Activated T-cell treated with anti-CD3 and anti-CD28 coated beads, Interleukin-2, amount 50 U/mL, for 24 hours (primary cell): ENCODE measurements around the gene PSKH1.
A peak's percentile ranks its signal among the peaks of the same experiment; 100 is the strongest.

Source experiments
- DNase-seq: peaks from one replicate; pipeline ENCODE4 v3.0.0-alpha.2; 2020
- H3K27ac Mint-ChIP-seq: 2 replicates; pipeline ENCODE4 v1.8.0; 2020; ENCODE audit warnings: mild to moderate bottlenecking, mixed read lengths
- H3K27me3 Mint-ChIP-seq: 2 replicates; pipeline ENCODE4 v1.8.0; 2020; ENCODE audit warnings: mixed read lengths
- H3K36me3 Mint-ChIP-seq: 2 replicates; pipeline ENCODE4 v1.8.0; 2020; ENCODE audit warnings: low read depth, mixed read lengths
- H3K4me1 Mint-ChIP-seq: 2 replicates; pipeline ENCODE4 v1.8.0; 2020; ENCODE audit warnings: low read depth, mixed read lengths
- H3K4me3 Mint-ChIP-seq: 2 replicates; pipeline ENCODE4 v1.8.0; 2020; ENCODE audit warnings: mild to moderate bottlenecking, moderate library complexity, mixed read lengths
- H3K9me3 Mint-ChIP-seq: 2 replicates; pipeline ENCODE4 v1.8.0; 2020; ENCODE audit warnings: mixed read lengths

Gene PSKH1

DNA sequence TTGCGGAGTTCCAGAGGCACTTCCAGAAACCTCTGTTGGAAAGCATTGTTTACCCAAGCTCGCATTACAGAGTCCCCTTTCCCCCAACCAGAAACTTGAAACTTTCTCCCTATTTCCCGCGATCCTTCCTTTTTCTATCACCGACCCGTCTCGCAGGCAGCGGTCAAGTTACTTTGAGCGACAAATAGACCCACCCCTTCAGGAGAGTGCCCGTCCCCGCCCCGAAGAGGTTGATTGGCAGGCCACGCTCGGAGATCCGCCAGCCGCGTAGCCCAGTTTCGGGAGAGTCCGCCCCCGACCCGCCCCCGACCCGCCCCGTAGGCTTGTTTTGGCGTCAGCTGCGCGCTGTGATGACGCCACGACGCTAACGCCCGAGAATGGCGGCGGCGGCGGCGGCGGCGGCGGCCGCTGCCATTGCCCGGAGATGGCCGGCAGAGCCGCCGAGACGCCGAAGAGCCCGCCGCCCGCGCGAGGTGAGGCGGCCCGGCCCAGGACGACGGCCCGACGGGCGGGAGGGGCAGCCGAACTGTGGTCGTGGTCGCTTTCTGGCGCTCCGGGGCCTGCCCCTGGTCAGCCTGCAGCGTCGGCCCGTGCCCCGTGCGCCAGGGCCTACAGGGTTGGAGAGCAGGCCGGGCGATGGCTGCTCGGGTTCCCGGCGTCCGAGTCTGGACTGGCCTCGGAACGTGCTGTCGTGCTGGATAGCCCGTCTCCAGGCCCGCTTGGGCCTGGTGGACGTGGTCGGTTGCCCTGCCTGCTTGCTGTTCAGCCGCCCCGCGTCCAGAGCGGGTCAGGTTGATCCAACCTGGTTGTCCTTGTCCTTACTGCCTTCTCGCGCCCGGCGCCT is at the start of gene PSKH1:
Gene PSKH1 (plus strand): TSS at position 356 of the 844 bp plus-strand sequence. CDS start 15,496 bp downstream, outside the sequence.
- Mint-ChIP-seq H3K27me3 (no peaks in the 10 kb centered on the region), H3K9me3 (no peaks in the 10 kb centered on the region), H3K4me3 (peak within 1 kb of the TSS; percentile 97), H3K4me1 (peaks cover 38% of the 10 kb centered on the region), H3K36me3 (peaks cover 11% of the 10 kb centered on the region), H3K27ac (peak within 1 kb of the TSS; percentile 96)
- DNase-seq, result peak; percentile 93

DNA sequence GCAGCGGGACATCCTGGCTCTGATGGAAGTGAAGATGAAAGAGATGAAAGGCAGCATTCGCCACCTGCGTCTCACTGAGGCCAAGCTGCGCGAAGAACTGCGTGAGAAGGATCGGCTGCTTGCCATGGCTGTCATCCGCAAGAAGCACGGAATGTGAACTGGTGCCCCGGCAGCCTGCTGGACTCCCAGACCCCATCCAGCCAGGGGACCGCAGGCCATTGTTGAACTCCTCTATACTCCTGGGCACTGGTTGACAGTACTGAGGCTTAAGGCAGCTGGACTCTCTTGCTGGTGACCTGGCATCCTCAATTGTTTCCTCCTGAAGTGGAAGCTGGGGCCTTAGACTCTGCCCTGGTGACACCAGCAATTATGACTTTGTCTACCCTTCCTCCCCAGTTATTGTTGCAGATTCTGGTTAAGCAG is 49.7 kb upstream of the PSKH1 start:
- Mint-ChIP-seq H3K27me3 (no peaks in the 10 kb centered on the region), H3K27ac (peak overlapping the region; percentile 95), H3K4me3 (peak overlapping the region; percentile 96), H3K4me1 (peaks cover 47% of the 10 kb centered on the region), H3K36me3 (peaks cover 44% of the 10 kb centered on the region), H3K9me3 (no peaks in the 10 kb centered on the region)
- no peak for DNase-seq

DNA sequence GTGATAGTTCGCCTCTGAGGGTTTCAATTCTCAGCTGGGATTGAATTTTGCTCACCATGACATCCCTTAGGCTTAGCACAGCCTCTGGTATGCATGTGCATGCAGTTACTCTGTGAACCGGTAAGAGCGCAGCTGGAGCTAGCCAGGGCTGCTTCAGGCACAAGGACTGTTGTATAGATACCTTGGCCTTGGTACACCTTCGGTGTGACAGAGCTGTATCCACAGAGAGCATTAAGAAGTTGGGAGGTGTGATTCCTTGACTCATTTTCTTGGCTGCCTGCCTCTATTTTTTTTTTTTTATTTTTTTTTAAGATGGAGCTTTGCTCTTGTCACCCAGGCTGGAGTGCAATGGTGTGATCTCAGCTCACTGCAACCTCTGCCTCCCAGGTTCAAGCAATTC is 48.6 kb upstream of the PSKH1 start:
- H3K27ac Mint-ChIP-seq, result peak overlapping the region; percentile 95
- peaks cover 53% of the 10 kb centered on the region for H3K4me1 Mint-ChIP-seq

DNA sequence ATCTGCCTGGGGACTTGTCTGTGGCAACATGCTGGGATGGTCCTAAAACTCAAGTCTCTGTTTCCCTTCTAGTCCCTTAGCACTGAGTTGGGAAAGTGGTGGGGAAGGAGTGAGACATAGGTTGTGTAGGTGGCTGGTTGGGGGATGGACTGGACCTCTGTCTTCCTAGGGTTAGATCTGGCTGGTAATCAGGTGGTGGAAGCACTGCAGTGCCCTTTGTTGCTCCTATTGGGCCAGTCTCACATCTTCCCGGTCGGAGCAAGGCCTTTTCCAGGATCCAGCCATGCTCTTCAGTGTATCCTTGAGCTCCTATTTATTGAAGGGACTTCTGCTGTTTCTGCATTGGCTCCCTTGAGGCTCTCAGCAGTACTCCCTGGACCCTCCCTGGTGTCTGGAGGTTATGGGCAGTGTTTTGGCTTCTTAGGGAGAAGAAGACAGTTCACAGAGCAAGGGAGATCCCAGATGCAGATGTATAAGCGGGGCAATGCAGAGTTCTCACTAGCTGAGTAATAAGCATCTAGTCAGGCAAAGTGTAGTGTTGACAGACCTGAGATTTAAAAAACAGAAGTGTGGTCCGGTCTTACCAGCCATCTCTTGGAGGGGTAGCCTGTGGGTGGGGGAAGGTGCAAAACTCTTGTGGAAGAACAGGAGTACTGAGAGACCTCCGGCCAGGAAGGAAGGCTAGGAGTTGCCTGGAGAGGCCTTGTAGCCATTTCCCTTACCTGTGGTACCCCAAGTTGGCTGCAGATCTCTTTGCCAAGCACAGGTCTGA is 47.6 kb upstream of the PSKH1 start:
- peaks cover 59% of the 10 kb centered on the region for H3K4me1 Mint-ChIP-seq
- peak overlapping the region; percentile 94 for H3K27ac Mint-ChIP-seq
- DNase-seq, result no peak
- H3K27me3 Mint-ChIP-seq, result no peaks in the 10 kb centered on the region
- H3K9me3 Mint-ChIP-seq, result no peaks in the 10 kb centered on the region
- peak overlapping the region; percentile 96 for H3K4me3 Mint-ChIP-seq
- H3K36me3 Mint-ChIP-seq, result peaks cover 59% of the 10 kb centered on the region

More for the DNA sequence above, 48.6 kb upstream of the PSKH1 start:
- Mint-ChIP-seq H3K9me3 (no peaks in the 10 kb centered on the region), H3K27me3 (no peaks in the 10 kb centered on the region), H3K4me3 (peak overlapping the region; percentile 96), H3K36me3 (peaks cover 51% of the 10 kb centered on the region)
- DNase-seq, result no peak

DNA sequence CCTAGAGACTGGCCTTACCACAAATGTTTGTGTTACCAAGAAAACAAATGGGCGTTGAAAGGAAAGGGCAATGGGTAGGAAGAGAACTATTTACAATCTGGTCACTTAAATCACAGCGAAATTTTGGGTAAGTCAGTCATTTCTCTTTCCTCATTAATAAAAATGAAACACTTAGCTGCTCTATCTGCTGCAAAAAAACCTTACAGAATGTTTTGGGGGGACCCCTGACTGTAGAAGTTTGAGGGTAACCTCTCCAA is 47.1 kb upstream of the PSKH1 start:
- H3K4me3 Mint-ChIP-seq, result peak overlapping the region; percentile 96
- H3K4me1 Mint-ChIP-seq, result peaks cover 62% of the 10 kb centered on the region
- H3K9me3 Mint-ChIP-seq, result no peaks in the 10 kb centered on the region
- H3K36me3 Mint-ChIP-seq, result peaks cover 63% of the 10 kb centered on the region
- H3K27ac Mint-ChIP-seq, result peak overlapping the region; percentile 94
- DNase-seq, result no peak
- no peaks in the 10 kb centered on the region for H3K27me3 Mint-ChIP-seq

DNA sequence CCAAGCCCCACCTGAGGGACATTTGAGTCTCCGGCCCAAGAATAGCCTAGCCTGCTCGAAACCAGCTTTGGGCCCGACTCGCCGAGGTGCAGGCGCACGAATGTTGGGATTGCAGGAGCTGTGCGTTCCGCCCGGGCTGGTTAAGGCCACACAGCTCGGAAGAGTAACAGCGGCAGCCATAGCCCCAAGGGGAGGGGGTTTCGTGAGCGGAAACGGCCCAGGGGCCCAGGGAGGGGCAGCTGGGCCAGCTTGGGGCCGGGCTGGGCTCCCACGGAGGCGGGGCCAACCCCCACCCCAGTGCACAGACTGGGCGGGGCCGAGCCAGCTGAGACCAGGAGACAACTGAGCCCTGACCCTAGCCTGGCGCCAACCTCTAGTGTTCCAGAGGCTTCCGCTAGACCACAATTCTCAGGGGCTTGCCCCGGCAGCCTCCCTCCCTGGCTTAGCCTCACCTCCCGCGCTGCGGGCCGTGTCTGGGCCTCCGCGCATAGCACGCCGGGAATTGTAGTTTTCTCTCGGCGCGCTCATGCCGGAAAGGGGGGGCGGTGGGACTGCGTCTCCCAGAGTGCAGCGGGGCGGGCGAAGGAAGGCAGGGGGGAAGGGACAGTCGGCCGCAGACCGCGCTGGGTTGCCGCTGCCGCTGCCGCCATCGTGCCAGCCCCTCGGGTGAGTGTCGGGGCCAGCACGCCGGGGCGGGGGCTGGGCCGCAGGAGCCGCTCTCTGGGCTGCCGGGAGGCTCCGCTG is 46.6 kb upstream of the PSKH1 start, which contains the start of gene NUTF2:
Gene NUTF2 (plus strand): TSS at position 614 of the 744 bp plus-strand sequence. CDS start 18,198 bp downstream, outside the sequence.
- no peaks in the 10 kb centered on the region for H3K27me3 Mint-ChIP-seq
- peaks cover 67% of the 10 kb centered on the region for H3K36me3 Mint-ChIP-seq
- peak; percentile 98 for DNase-seq
- peaks cover 62% of the 10 kb centered on the region for H3K4me1 Mint-ChIP-seq
- no peaks in the 10 kb centered on the region for H3K9me3 Mint-ChIP-seq
- peak within 1 kb of the TSS; percentile 94 for H3K27ac Mint-ChIP-seq
- peak within 1 kb of the TSS; percentile 96 for H3K4me3 Mint-ChIP-seq

DNA sequence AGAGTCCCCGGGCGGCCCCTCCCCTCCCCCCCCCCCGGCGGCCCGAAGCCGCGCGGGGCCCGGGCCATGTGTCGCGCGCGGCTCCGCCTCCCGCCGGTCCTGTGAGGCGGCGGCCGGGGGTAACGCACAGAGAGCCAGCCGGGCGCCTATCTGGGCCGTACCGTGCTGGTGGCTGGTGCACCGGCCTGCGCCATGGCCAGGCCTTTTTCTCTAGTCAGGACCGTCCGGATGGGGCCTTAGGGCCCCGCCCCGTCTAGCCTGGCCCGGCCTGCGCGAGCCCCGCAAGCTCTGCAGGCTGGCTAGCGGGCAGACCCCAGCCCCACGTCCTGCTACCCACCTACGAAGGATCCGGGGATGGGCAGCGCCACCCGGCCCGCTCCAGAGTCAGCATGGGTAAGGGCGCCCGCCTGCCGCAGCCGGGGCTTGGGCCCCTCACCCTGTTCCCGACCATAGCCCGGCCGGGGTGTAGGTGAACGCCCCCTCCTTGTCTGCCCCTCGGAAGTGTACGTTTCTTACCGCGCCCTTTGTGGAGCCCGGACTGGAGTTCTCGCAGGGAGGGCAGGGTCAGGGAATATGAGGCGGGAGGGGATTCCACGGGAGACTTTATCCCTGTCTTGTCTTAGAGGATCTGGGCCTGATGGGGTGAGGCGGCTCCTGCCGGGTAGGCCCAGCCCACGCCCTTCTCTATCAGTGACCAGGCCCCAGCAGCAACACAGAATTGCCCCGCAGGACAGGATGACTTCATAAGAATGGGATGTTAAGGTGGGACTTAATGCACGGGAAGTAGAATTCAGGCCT is 45.8 kb upstream of the PSKH1 start, which contains the start of gene CENPT:
Gene CENPT (minus strand): TSS at position 630 of the 798 bp plus-strand sequence. CDS start 13,834 bp downstream, outside the sequence.
- Mint-ChIP-seq H3K36me3 (peaks cover 70% of the 10 kb centered on the region), H3K27me3 (no peaks in the 10 kb centered on the region), H3K27ac (peak within 1 kb of the TSS; percentile 94), H3K9me3 (no peaks in the 10 kb centered on the region), H3K4me1 (peaks cover 59% of the 10 kb centered on the region), H3K4me3 (peak within 1 kb of the TSS; percentile 96)
- no peak for DNase-seq

DNA sequence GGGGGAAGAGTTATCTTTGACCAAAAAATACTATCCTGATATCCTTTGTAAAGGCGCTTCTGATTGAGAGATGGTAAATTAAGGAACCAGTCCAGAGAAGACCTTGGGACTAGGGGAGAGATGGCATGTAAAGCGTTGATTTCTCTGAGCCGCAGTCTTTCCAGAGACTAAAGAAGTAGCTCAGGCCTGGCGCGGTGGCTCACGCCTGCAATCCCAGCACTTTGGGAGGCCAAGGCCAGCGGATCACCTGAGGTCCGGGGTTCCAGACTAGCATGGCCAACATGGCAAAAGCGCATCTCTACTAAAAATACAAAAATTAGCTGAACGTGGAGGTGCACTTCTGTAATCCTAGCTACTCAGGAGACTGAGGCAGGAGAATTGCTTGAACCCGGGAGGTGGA is 44.9 kb upstream of the PSKH1 start:
- H3K27me3 Mint-ChIP-seq, result no peaks in the 10 kb centered on the region
- H3K4me1 Mint-ChIP-seq, result peaks cover 59% of the 10 kb centered on the region
- DNase-seq, result no peak
- H3K4me3 Mint-ChIP-seq, result peak overlapping the region; percentile 93
- peak overlapping the region; percentile 90 for H3K27ac Mint-ChIP-seq
- H3K36me3 Mint-ChIP-seq, result peaks cover 63% of the 10 kb centered on the region
- H3K9me3 Mint-ChIP-seq, result no peaks in the 10 kb centered on the region

DNA sequence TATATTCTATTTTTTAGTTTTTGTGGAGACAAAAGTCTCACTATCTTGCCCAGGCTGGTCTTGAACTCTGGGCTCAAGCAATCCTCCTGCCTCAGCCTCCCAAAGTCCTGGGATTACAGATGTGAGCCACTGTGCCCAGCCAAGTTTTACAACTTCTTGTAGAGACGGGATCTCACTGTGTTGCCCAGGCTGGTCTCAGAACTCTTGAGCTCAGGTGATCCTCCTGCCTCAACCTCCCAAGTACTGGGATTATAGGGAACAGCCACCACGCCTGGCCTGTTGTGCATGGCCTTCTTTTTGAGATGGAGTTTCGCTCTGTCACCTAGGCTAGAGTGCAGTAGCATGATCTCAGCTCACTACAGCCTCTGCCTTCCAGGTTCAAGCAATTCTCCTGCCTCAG is 39.4 kb upstream of the PSKH1 start:
- Mint-ChIP-seq H3K27me3 (no peaks in the 10 kb centered on the region), H3K27ac (no peak overlapping the region), H3K4me3 (no peak overlapping the region), H3K9me3 (no peaks in the 10 kb centered on the region), H3K4me1 (peaks cover 57% of the 10 kb centered on the region), H3K36me3 (peaks cover 64% of the 10 kb centered on the region)
- DNase-seq, result no peak

DNA sequence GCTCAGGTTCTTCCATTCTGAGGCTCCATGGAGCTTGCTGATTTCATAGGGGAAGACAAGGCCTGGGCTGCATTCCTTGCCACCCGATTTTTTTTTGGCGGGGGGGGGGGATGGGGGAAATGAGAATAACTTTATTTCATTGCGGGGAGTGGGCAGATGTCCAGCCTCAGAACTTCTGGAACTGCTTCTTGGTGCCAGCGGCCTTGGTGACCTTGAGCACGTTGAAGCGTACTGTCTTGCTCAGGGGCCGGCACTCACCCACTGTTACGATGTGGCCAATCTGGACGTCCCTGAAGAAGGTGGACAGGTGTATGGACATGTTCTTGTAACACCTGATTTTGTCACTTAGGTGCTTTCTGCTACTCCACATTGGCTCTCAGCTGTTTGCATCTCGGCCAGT is 37.3 kb upstream of the PSKH1 start:
- no peak for DNase-seq
- Mint-ChIP-seq H3K9me3 (no peaks in the 10 kb centered on the region), H3K4me1 (peaks cover 47% of the 10 kb centered on the region), H3K4me3 (no peak overlapping the region), H3K36me3 (peaks cover 64% of the 10 kb centered on the region), H3K27me3 (no peaks in the 10 kb centered on the region), H3K27ac (peak overlapping the region; percentile 26)

DNA sequence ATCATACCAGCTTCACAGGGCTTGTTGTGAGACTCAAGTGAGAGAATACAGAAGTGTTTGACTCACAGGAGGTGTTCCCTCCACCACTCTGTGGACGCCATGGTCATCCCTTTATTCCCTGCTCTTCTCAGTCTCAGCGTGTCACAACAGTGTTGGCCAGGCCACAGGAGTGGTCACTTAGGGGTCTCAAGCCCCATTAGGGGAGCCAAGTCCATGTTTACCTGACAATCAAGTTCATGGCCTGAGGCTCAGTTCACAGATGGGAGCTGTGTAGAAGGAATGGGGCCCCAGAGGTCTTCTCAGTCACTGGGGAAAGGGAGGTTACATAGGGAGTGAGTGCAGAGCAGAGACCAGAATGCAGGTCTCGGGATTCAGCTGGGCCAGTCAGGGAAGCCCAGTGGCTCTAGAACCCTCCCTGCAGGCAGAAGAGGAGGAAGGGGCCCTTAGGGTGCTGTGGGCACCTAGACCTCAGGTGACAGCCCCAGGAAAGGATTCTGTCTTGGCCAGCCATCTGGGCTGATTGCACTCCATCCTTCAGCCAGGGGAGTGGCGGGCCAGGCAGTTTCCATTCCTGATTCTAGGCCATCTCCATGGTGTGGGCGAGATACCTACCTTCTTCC is 36.0 kb upstream of the PSKH1 start:
- peak overlapping the region; percentile 27 for H3K27ac Mint-ChIP-seq
- H3K27me3 Mint-ChIP-seq, result no peaks in the 10 kb centered on the region
- no peaks in the 10 kb centered on the region for H3K9me3 Mint-ChIP-seq
- peaks cover 46% of the 10 kb centered on the region for H3K4me1 Mint-ChIP-seq
- H3K36me3 Mint-ChIP-seq, result peaks cover 65% of the 10 kb centered on the region
- no peak overlapping the region for H3K4me3 Mint-ChIP-seq
- no peak for DNase-seq

DNA sequence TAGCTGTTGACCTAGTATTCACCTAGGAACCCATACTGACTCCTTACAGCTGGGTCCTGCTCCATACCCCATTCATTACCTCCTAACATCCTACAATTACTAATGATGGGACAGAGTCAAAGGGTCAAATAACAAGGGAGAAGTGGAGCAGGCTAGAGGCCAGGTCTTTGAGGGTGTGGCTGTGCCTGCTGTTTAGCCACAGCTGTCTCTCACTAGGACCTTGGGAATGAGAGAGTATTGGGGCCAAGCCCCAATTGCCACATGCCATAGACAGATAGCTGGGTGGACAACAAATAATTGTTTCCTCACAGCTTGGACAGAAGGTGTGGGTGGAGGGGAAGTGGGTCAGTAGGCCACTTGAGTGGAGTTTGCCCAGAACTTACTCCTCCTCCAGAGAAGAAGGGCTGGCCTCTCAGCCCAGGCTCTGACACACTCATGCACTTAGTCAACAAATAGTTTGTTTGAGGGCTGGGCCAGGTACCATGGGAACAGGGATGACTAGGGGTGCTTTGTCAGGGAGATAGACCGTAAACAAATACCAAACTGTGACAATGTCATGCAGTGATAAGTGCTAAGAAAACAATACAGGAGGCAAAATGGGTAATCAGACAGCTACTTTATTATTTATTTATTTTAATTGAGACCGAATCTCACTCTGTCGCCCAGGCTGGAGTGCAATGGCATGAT is 35.4 kb upstream of the PSKH1 start:
- peak; percentile 37 for DNase-seq
- Mint-ChIP-seq H3K27ac (peak overlapping the region; percentile 27), H3K9me3 (no peaks in the 10 kb centered on the region), H3K4me3 (no peak overlapping the region), H3K4me1 (peaks cover 46% of the 10 kb centered on the region), H3K27me3 (no peaks in the 10 kb centered on the region), H3K36me3 (peaks cover 68% of the 10 kb centered on the region)

DNA sequence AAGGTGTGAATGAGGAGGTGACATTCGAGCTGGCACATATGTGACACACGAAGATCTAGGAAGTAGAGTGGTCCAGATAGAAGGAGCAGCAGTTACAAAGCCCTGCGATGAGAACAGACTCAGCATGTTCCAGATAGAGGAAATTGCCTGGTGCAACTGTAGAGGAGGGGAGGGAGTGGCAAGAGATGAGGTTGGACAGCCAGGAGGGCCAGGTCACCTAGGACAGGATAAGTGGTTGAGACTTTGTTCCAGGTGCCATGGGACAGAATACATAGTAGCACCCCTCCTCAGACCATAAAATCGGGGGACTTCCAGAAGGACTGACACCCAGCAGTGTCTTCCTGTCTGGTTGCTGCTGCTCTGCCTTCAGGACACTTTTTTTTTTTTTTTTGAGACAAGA is 34.6 kb upstream of the PSKH1 start:
- H3K4me3 Mint-ChIP-seq, result no peak overlapping the region
- H3K27ac Mint-ChIP-seq, result peak overlapping the region; percentile 69
- H3K36me3 Mint-ChIP-seq, result peaks cover 68% of the 10 kb centered on the region
- no peak for DNase-seq
- H3K27me3 Mint-ChIP-seq, result no peaks in the 10 kb centered on the region
- peaks cover 46% of the 10 kb centered on the region for H3K4me1 Mint-ChIP-seq
- H3K9me3 Mint-ChIP-seq, result no peaks in the 10 kb centered on the region
